Measurements from ENCODE around the gene TMEM14B. TPM values are rescaled to one million over a fixed set of nuclear protein-coding genes. Genes with fewer than 3 reads are reported as not detected.
A peak's percentile ranks its signal among the peaks of the same experiment; 100 is the strongest.

The TMEM14B gene
- total and polyA plus RNA-seq, 4 donors, result 50.3 to 111 (median 62.3) TPM

DNA sequence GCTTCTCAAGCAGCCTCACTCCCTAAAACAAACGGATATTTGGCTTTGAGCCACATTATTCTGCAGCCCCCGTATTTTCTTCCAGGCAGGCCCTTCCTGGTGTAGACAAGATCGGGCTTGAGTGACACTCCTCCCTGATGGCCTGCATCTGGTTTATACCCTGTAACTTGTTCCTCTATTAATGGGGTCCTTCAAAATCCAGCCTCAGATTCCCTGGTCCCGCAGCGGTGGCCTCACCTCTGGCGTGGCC lies 25.1 kb upstream of the TMEM14B start:
- 1 to 4% methylated on average over 6 of the region's 6 CpGs for WGBS, 2 donors
- H3K4me1 ChIP-seq (ENCODE audit: control insufficient read depth in 1 of 2, insufficient read depth in 2 of 2, low read length in 2 of 2), result peaks cover 3 to 5% of the 10 kb centered on the region in 2 donors
- ATAC-seq (ENCODE audit: low FRiP score), result no peak
- peak overlapping the region in 1 of 2 donors; percentile 45 for H3K27ac ChIP-seq (ENCODE audit: low read depth in 1 of 2, low read length in 2 of 2)
- H3K27me3 ChIP-seq (ENCODE audit: control insufficient read depth in 1 of 2, insufficient read depth in 2 of 2, low read length in 1 of 2), result no peaks in the 10 kb centered on the region
- H3K9me3 ChIP-seq (ENCODE audit: control insufficient read depth, low read length), result no peaks in the 10 kb centered on the region
- no peaks in the 10 kb centered on the region for H3K36me3 ChIP-seq (ENCODE audit: control insufficient read depth in 1 of 2, insufficient read depth in 2 of 2, low read length in 1 of 2)
- peak overlapping the region in 1 of 2 donors; percentile 34 for H3K4me3 ChIP-seq (ENCODE audit: low read length in 2 of 2)
- no peak for DNase-seq
- intact Hi-C loops (cut with DNase I), result loop anchor here (2.0 kb wide), 2 partner anchors 24 to 28 kb away; partner anchors contain the start of genes TMEM14B (in 2 of the 2), C6orf52 (in 1 of the 2) and PAK1IP1 (in 1 of the 2)

- Histone ChIP-seq H3K36me3 (ENCODE audit: control insufficient read depth in 1 of 2, insufficient read depth in 2 of 2, low read length in 1 of 2) (no peaks in the 10 kb centered on the region), H3K9me3 (ENCODE audit: control insufficient read depth, low read length) (no peaks in the 10 kb centered on the region), H3K27ac (ENCODE audit: low read depth in 1 of 2, low read length in 2 of 2) (peak within 1 kb of the TSS; percentile 9 to 85), H3K27me3 (ENCODE audit: control insufficient read depth in 1 of 2, insufficient read depth in 2 of 2, low read length in 1 of 2) (no peaks in the 10 kb centered on the region), H3K4me1 (ENCODE audit: control insufficient read depth in 1 of 2, insufficient read depth in 2 of 2, low read length in 2 of 2) (peaks cover 3 to 5% of the 10 kb centered on the region in 2 donors), H3K4me3 (ENCODE audit: low read length in 2 of 2) (peak within 1 kb of the TSS; percentile 68 to 78)
- DNase-seq (peak; percentile 99 to 100), ATAC-seq (ENCODE audit: low FRiP score) (peak; percentile 99)
- WGBS, 2 donors, result 0 to 1% methylated on average over 55 of the region's 55 CpGs
- intact Hi-C loops (cut with DNase I), result loop anchor here (2.0 kb wide), 2 partner anchors 24 to 28 kb away; partner anchors contain the start of genes TMEM14B (in 2 of the 2), C6orf52 (in 1 of the 2) and PAK1IP1 (in 1 of the 2)
These were observed 24.6 kb upstream of the TMEM14B start, which contains the start of gene TMEM14C for GRCh38 chr6:10722820-10723566. TMEM14C (plus strand) TSS chr6:10723070; CDS start chr6:10724614, 1,544 bp downstream.

DNA sequence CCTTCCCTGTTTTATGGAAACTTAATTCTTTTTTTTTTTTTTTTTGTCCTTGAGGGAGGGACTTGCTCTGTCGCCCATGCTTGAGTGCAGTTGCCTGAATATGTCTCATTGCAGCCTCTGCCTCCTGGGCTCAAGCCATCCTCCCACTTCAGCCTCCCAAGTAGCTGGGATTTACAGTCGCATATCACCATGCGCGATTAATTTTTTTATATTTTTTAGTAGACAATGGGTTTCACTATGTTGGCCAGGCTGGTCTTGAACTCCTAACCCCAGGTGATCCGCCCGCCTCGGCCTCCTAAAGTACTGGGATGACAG lies 24.1 kb upstream of the TMEM14B start:
- DNase-seq (no peak), ATAC-seq (ENCODE audit: low FRiP score) (peak; percentile 2)
- Histone ChIP-seq H3K4me3 (ENCODE audit: low read length in 2 of 2) (peak overlapping the region; percentile 68 to 78), H3K27ac (ENCODE audit: low read depth in 1 of 2, low read length in 2 of 2) (peak overlapping the region in 1 of 2 donors; percentile 85), H3K9me3 (ENCODE audit: control insufficient read depth, low read length) (no peaks in the 10 kb centered on the region), H3K27me3 (ENCODE audit: control insufficient read depth in 1 of 2, insufficient read depth in 2 of 2, low read length in 1 of 2) (no peaks in the 10 kb centered on the region), H3K4me1 (ENCODE audit: control insufficient read depth in 1 of 2, insufficient read depth in 2 of 2, low read length in 2 of 2) (peaks cover 3 to 5% of the 10 kb centered on the region in 2 donors), H3K36me3 (ENCODE audit: control insufficient read depth in 1 of 2, insufficient read depth in 2 of 2, low read length in 1 of 2) (no peaks in the 10 kb centered on the region)
- WGBS, 2 donors, result 16 to 19% methylated on average over 7 of the region's 7 CpGs
- intact Hi-C loops (cut with DNase I), result loop anchor here (2.0 kb wide), 2 partner anchors 23 to 29 kb away; partner anchors contain the start of genes TMEM14B (in 2 of the 2), C6orf52 (in 1 of the 2) and PAK1IP1 (in 1 of the 2)

- peaks cover 3 to 6% of the 10 kb centered on the region in 2 donors for H3K4me1 ChIP-seq (ENCODE audit: control insufficient read depth in 1 of 2, insufficient read depth in 2 of 2, low read length in 2 of 2)
- intact Hi-C loops (cut with DNase I), result no loop called here
- ATAC-seq (ENCODE audit: low FRiP score) (no peak), DNase-seq (no peak)
- no peak overlapping the region for H3K27ac ChIP-seq (ENCODE audit: low read depth in 1 of 2, low read length in 2 of 2)
- WGBS, 2 donors, result 77% methylated on average over 6 of the region's 6 CpGs
- H3K27me3 ChIP-seq (ENCODE audit: control insufficient read depth in 1 of 2, insufficient read depth in 2 of 2, low read length in 1 of 2), result no peaks in the 10 kb centered on the region
- H3K36me3 ChIP-seq (ENCODE audit: control insufficient read depth in 1 of 2, insufficient read depth in 2 of 2, low read length in 1 of 2), result no peaks in the 10 kb centered on the region
- H3K9me3 ChIP-seq (ENCODE audit: control insufficient read depth, low read length), result no peaks in the 10 kb centered on the region
- no peak overlapping the region for H3K4me3 ChIP-seq (ENCODE audit: low read length in 2 of 2)
These were observed 22.6 kb upstream of the TMEM14B start for GRCh38 chr6:10725044-10725443.

- H3K27me3 ChIP-seq (ENCODE audit: control insufficient read depth in 1 of 2, insufficient read depth in 2 of 2, low read length in 1 of 2), result no peaks in the 10 kb centered on the region
- no peaks in the 10 kb centered on the region for H3K36me3 ChIP-seq (ENCODE audit: control insufficient read depth in 1 of 2, insufficient read depth in 2 of 2, low read length in 1 of 2)
- peaks cover 3 to 8% of the 10 kb centered on the region in 2 donors for H3K4me1 ChIP-seq (ENCODE audit: control insufficient read depth in 1 of 2, insufficient read depth in 2 of 2, low read length in 2 of 2)
- DNase-seq, result no peak
- H3K9me3 ChIP-seq (ENCODE audit: control insufficient read depth, low read length), result no peaks in the 10 kb centered on the region
- no peak overlapping the region for H3K27ac ChIP-seq (ENCODE audit: low read depth in 1 of 2, low read length in 2 of 2)
- WGBS, 2 donors, result 71 to 74% methylated on average over 9 of the region's 9 CpGs
- H3K4me3 ChIP-seq (ENCODE audit: low read length in 2 of 2), result no peak overlapping the region
- ATAC-seq (ENCODE audit: low FRiP score), result no peak
- intact Hi-C loops (cut with DNase I), result no loop called here
These were observed 21.9 kb upstream of the TMEM14B start for GRCh38 chr6:10725716-10726115.

- H3K27ac ChIP-seq (ENCODE audit: low read depth in 1 of 2, low read length in 2 of 2), result no peak overlapping the region
- DNase-seq (no peak), ATAC-seq (ENCODE audit: low FRiP score) (no peak)
- H3K4me3 ChIP-seq (ENCODE audit: low read length in 2 of 2), result no peak overlapping the region
- 46 to 52% methylated on average over 3 of the region's 3 CpGs for WGBS, 2 donors
- no peaks in the 10 kb centered on the region for H3K36me3 ChIP-seq (ENCODE audit: control insufficient read depth in 1 of 2, insufficient read depth in 2 of 2, low read length in 1 of 2)
- intact Hi-C loops (cut with DNase I), result no loop called here
- H3K9me3 ChIP-seq (ENCODE audit: control insufficient read depth, low read length), result no peaks in the 10 kb centered on the region
- no peaks in the 10 kb centered on the region for H3K27me3 ChIP-seq (ENCODE audit: control insufficient read depth in 1 of 2, insufficient read depth in 2 of 2, low read length in 1 of 2)
- peaks cover 0 to 3% of the 10 kb centered on the region in 2 donors for H3K4me1 ChIP-seq (ENCODE audit: control insufficient read depth in 1 of 2, insufficient read depth in 2 of 2, low read length in 2 of 2)
These were observed 17.4 kb upstream of the TMEM14B start for GRCh38 chr6:10730254-10730653.

- 83 to 84% methylated on average over 17 of the region's 17 CpGs for whole genome bisulfite sequencing, 2 donors
- H3K27me3 ChIP-seq (ENCODE audit: control insufficient read depth in 1 of 2, insufficient read depth in 2 of 2, low read length in 1 of 2), result no peaks in the 10 kb centered on the region
- no peak overlapping the region for H3K4me3 ChIP-seq (ENCODE audit: low read length in 2 of 2)
- DNase-seq (no peak), ATAC-seq (ENCODE audit: low FRiP score) (no peak)
- H3K27ac ChIP-seq (ENCODE audit: low read depth in 1 of 2, low read length in 2 of 2), result no peak overlapping the region
- peaks cover 0 to 3% of the 10 kb centered on the region in 2 donors for H3K4me1 ChIP-seq (ENCODE audit: control insufficient read depth in 1 of 2, insufficient read depth in 2 of 2, low read length in 2 of 2)
- no peaks in the 10 kb centered on the region for H3K36me3 ChIP-seq (ENCODE audit: control insufficient read depth in 1 of 2, insufficient read depth in 2 of 2, low read length in 1 of 2)
- H3K9me3 ChIP-seq (ENCODE audit: control insufficient read depth, low read length), result no peaks in the 10 kb centered on the region
- intact Hi-C loops (cut with DNase I), result no loop called here
These were observed 14.4 kb upstream of the TMEM14B start for GRCh38 chr6:10733151-10733715.

DNA sequence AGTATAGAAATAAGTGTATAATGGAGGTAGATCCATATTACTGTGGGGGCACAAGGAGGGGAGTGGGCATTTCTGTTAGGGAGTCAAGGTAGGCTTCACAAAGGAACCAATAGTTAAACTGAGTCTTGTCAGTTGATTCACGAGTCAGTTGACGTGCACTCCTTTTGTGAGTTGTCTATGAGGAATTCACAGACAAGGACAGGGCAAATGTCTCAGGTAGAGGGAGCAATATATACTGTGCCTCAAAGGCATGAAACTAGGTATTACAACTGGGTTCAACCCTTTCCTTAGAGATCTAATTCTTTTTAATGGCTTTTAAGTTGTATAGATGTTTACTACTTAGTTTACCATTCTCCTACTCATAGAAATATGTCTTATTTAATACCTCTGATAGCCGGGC lies 13.7 kb upstream of the TMEM14B start:
- no peaks in the 10 kb centered on the region for H3K9me3 ChIP-seq (ENCODE audit: control insufficient read depth, low read length)
- intact Hi-C loops (cut with DNase I), result no loop called here
- H3K4me3 ChIP-seq (ENCODE audit: low read length in 2 of 2), result no peak overlapping the region
- no peak for ATAC-seq (ENCODE audit: low FRiP score)
- no peak overlapping the region for H3K27ac ChIP-seq (ENCODE audit: low read depth in 1 of 2, low read length in 2 of 2)
- H3K27me3 ChIP-seq (ENCODE audit: control insufficient read depth in 1 of 2, insufficient read depth in 2 of 2, low read length in 1 of 2), result no peaks in the 10 kb centered on the region
- no peaks in the 10 kb centered on the region for H3K36me3 ChIP-seq (ENCODE audit: control insufficient read depth in 1 of 2, insufficient read depth in 2 of 2, low read length in 1 of 2)
- DNase-seq, result no peak
- WGBS, 2 donors, result 91 to 96% methylated on average over 3 of the region's 3 CpGs
- H3K4me1 ChIP-seq (ENCODE audit: control insufficient read depth in 1 of 2, insufficient read depth in 2 of 2, low read length in 2 of 2), result peaks cover 0 to 3% of the 10 kb centered on the region in 2 donors

DNA sequence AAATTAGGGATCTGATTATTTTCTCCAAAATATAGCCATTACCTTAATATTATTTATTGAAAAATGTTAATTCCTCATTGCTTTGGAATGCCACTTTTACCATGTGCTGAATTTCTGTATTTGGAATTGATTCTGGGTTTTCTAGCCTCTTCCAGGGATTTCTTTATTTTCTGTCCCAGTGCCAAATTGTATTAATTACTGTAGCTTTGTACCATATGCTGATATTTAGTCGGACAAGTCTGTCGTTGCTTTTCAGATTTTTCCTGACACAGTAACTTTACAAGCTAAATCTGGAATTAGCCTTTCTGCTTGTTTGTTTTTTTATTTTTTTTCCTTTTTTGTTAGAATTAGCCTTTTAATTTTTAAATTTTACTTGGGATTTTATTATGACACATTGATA lies 10.9 kb upstream of the TMEM14B start:
- DNase-seq (no peak), ATAC-seq (ENCODE audit: low FRiP score) (no peak)
- H3K4me3 ChIP-seq (ENCODE audit: low read length in 2 of 2), result no peak overlapping the region
- no peaks in the 10 kb centered on the region for H3K27me3 ChIP-seq (ENCODE audit: control insufficient read depth in 1 of 2, insufficient read depth in 2 of 2, low read length in 1 of 2)
- no peaks in the 10 kb centered on the region for H3K9me3 ChIP-seq (ENCODE audit: control insufficient read depth, low read length)
- no peak overlapping the region for H3K27ac ChIP-seq (ENCODE audit: low read depth in 1 of 2, low read length in 2 of 2)
- intact Hi-C loops (cut with DNase I), result no loop called here
- WGBS, 2 donors, result 82 to 86% methylated on average over 2 of the region's 2 CpGs
- H3K4me1 ChIP-seq (ENCODE audit: control insufficient read depth in 1 of 2, insufficient read depth in 2 of 2, low read length in 2 of 2), result no peaks in the 10 kb centered on the region
- no peaks in the 10 kb centered on the region for H3K36me3 ChIP-seq (ENCODE audit: control insufficient read depth in 1 of 2, insufficient read depth in 2 of 2, low read length in 1 of 2)

All from aorta (tissue), 5 donors.